ENCODE data around the gene CDIP1.

- TF ChIP-seq CTCF (IDR thresholded peaks at IDR 0.05; ENCODE audit: control extremely low read depth in 1 of 3, insufficient read depth in 1 of 3, low read depth in 1 of 3, low read length in 3 of 3), result no peak
- TF ChIP-seq RXRA (IDR thresholded peaks at IDR 0.05; ENCODE audit: insufficient read depth, low read depth, low read length), result no peak
- TF ChIP-seq RAD21 (IDR thresholded peaks at IDR 0.05 in 1 of 2, conservative IDR thresholded peaks at IDR 0.05 in 1 of 2; ENCODE audit: low read depth in 2 of 2, low read length in 2 of 2), result no peak
Observed at GRCh38 chr16:4556112-4556511, 17.5 kb upstream of the CDIP1 start, which contains the start of gene C16orf96.

All from H1 (cell line).